HCT116 (cell line): ENCODE data around the gene PRUNE1. TPM values are rescaled to one million over a fixed set of nuclear protein-coding genes. Genes with fewer than 3 reads are reported as not detected.

Experiments
- ATAC-seq: fragments of 200-7000 bp; cut with Tn5 transposase; 2 replicates; pipeline ENCODE4 v1.9.1; 2020; ENCODE audit warnings: mild to moderate bottlenecking, moderate library complexity
- BruUV-seq: library from RNA; stranded (reverse); fragments of 400-500 nt; replicated peaks from 2 replicates; lab custom pipeline; 2021; lab: Mats Ljungman, UMichigan
- CTCF ChIA-PET: fragments of 300-600 bp; sonication (Branson Sonifier 250); formaldehyde crosslinking; loops from one replicate; lab custom pipeline; 2021; ENCODE audit warnings: antibody characterized with exemption; lab: Charles Lee
- POLR2A ChIA-PET: fragments of 300-600, 350-600 bp; sonication (Branson Sonifier 250); formaldehyde crosslinking; loops from one replicate; lab custom pipeline; 2021; ENCODE audit warnings: antibody characterized with exemption; lab: Charles Lee
- RAD21 ChIA-PET, 2 experiments: fragments of 300-600 bp; sonication (Branson Sonifier 250); formaldehyde crosslinking; loops; one replicate each; lab custom pipeline; 2023; ENCODE audit warnings: low total read pairs in 2 of 2; ENCODE audit not compliant: uncharacterized antibody in 2 of 2, unreplicated experiment in 2 of 2, low non-redundant PET in 1 of 2; lab: Charles Lee
- DNase-seq: peaks from one replicate; pipeline ENCODE4 v3.0.0-alpha.2; 2010; ENCODE audit warnings: low read depth, low spot score
- H2AFZ ChIP-seq: fragments of 200-600 bp; shearing (Covaris generic), sonication (generic); 2 replicates; pipeline ENCODE4 v1.6.1; 2017; ENCODE audit warnings: low read depth, mixed run types, mixed read lengths, antibody characterized with exemption, low read length; ENCODE audit not compliant: poor library complexity, severe bottlenecking
- H3K27ac ChIP-seq: 2 replicates; pipeline ENCODE4 v1.5.1; 2012; ENCODE audit warnings: low read depth, low read length
- H3K27me3 ChIP-seq: fragments of 200-600 bp; sonication (generic); 2 replicates; pipeline ENCODE4 v1.6.1; 2016; ENCODE audit warnings: mixed run types, low read length, mixed read lengths; ENCODE audit not compliant: insufficient read depth
- H3K36me3 ChIP-seq, 2 experiments: fragments of 200-500 bp in 1 of 2; fragments of 200-600 bp in 1 of 2; sonication (Bioruptor generic) in 1 of 2; sonication (generic) in 1 of 2; 2 replicates each; pipeline versions ENCODE4 v1.5.1 to v1.6.1; 2014 to 2016; ENCODE audit warnings: low read length in 2 of 2, inconsistent platforms in 1 of 2, mixed read lengths in 1 of 2, mixed run types in 1 of 2; ENCODE audit not compliant: insufficient read depth in 2 of 2, control insufficient read depth in 1 of 2
- H3K4me1 ChIP-seq, 2 experiments: fragments of 200-600 bp in 1 of 2; sonication (generic) in 1 of 2; 2 replicates each; pipeline versions ENCODE4 v1.5.1 to v1.6.1; 2012 to 2017; ENCODE audit warnings: low read length in 2 of 2, inconsistent platforms in 1 of 2, mild to moderate bottlenecking in 1 of 2, mixed read lengths in 1 of 2, mixed run types in 1 of 2, moderate library complexity in 1 of 2; ENCODE audit not compliant: insufficient read depth in 2 of 2, control insufficient read depth in 1 of 2
- H3K4me2 ChIP-seq: fragments of 200-600 bp; sonication (generic); 2 replicates; pipeline ENCODE4 v1.6.1; 2017; ENCODE audit warnings: mixed run types, low read length, mixed read lengths
- H3K4me3 ChIP-seq, 2 experiments: fragments of 200-600 bp in 1 of 2; sonication (generic) in 1 of 2; replicated peaks in 1 of 2; 2 replicates each; pipeline ENCODE4 v1.5.1; 2011 to 2016; ENCODE audit warnings: low read length in 2 of 2, control low read depth in 1 of 2, low read depth in 1 of 2, mild to moderate bottlenecking in 1 of 2, mixed read lengths in 1 of 2, mixed run types in 1 of 2
- H3K79me2 ChIP-seq: fragments of 200-600 bp; sonication (generic); 2 replicates; pipeline ENCODE4 v1.6.1; 2017; ENCODE audit warnings: mild to moderate bottlenecking, mixed run types, low read length, moderate library complexity, mixed read lengths; ENCODE audit not compliant: insufficient read depth
- H3K9ac ChIP-seq: fragments of 200-600 bp; sonication (generic); 2 replicates; pipeline ENCODE4 v1.6.1; 2016; ENCODE audit warnings: low read length, mixed read lengths
- H3K9me2 ChIP-seq: fragments of 200-600 bp; sonication (generic), shearing (Covaris generic); 2 replicates; pipeline ENCODE4 v1.6.1; 2017; ENCODE audit warnings: mixed run types, mild to moderate bottlenecking, moderate library complexity; ENCODE audit not compliant: insufficient read depth
- H3K9me3 ChIP-seq, 2 experiments: fragments of 200-500 bp in 1 of 2; fragments of 200-600 bp in 1 of 2; sonication (Bioruptor generic) in 1 of 2; sonication (generic) in 1 of 2; 2 replicates each; pipeline ENCODE4 v1.6.1; 2014 to 2017; ENCODE audit warnings: low read length in 2 of 2, mixed read lengths in 2 of 2, inconsistent platforms in 1 of 2, low read depth in 1 of 2, mild to moderate bottlenecking in 1 of 2, mixed run types in 1 of 2, moderate library complexity in 1 of 2; ENCODE audit not compliant: control insufficient read depth in 1 of 2, insufficient read depth in 1 of 2
- H4K20me1 ChIP-seq: fragments of 200-600 bp; sonication (generic), shearing (Covaris generic); 2 replicates; pipeline ENCODE4 v1.6.1; 2017; ENCODE audit warnings: mixed run types, mild to moderate bottlenecking, moderate library complexity; ENCODE audit not compliant: insufficient read depth
- CBX3 ChIP-seq: IDR thresholded peaks from 2 replicates; pipeline ENCODE4 v1.6.1; 2012; ENCODE audit warnings: low read depth
- CEBPB ChIP-seq: IDR thresholded peaks from 2 replicates; pipeline ENCODE4 v1.6.1; 2012; ENCODE audit warnings: low read depth
- EGR1 ChIP-seq: IDR thresholded peaks from 2 replicates; pipeline ENCODE4 v1.6.1; 2012; ENCODE audit warnings: low read depth
- ELF1 ChIP-seq: IDR thresholded peaks from 2 replicates; pipeline ENCODE4 v1.6.1; 2012; ENCODE audit warnings: low read depth, borderline replicate concordance
- EZH2 ChIP-seq: fragments of 200-600 bp; sonication (generic); IDR thresholded peaks from 2 replicates; pipeline ENCODE4 v1.6.1; 2017; ENCODE audit warnings: antibody characterized with exemption, mixed run types
- EZH2phosphoT487 ChIP-seq: fragments of 200-600 bp; IDR thresholded peaks from 2 replicates; pipeline ENCODE4 v1.6.1; 2018; ENCODE audit warnings: antibody characterized with exemption, borderline replicate concordance
- FOSL1 ChIP-seq: IDR thresholded peaks from 2 replicates; pipeline ENCODE4 v1.6.1; 2012; ENCODE audit warnings: low read depth
- JUND ChIP-seq: IDR thresholded peaks from 2 replicates; pipeline ENCODE4 v1.6.1; 2012
- MAX ChIP-seq: IDR thresholded peaks from 2 replicates; pipeline ENCODE4 v1.6.1; 2012
- POLR2A ChIP-seq: IDR thresholded peaks from 2 replicates; pipeline ENCODE4 v1.7.0; 2011; ENCODE audit warnings: borderline replicate concordance; ENCODE audit not compliant: insufficient read depth, insufficient read length; ENCODE audit errors: extremely low read depth
- POLR2AphosphoS5 ChIP-seq: IDR thresholded peaks from 2 replicates; pipeline ENCODE4 v1.6.1; 2011; ENCODE audit warnings: mild to moderate bottlenecking, low read depth, low read length, moderate library complexity
- SP1 ChIP-seq: IDR thresholded peaks from 2 replicates; pipeline ENCODE4 v1.6.1; 2012; ENCODE audit warnings: low read depth
- SRF ChIP-seq: IDR thresholded peaks from 2 replicates; pipeline ENCODE4 v1.6.1; 2012; ENCODE audit warnings: low read depth
- TCF7L2 ChIP-seq: IDR thresholded peaks from 2 replicates; pipeline ENCODE4 v1.7.0; 2011; ENCODE audit warnings: borderline replicate concordance, inconsistent platforms; ENCODE audit not compliant: insufficient read depth, insufficient read length; ENCODE audit errors: extremely low read depth
- YY1 ChIP-seq: IDR thresholded peaks from 2 replicates; pipeline ENCODE4 v1.6.1; 2011; ENCODE audit warnings: low read length, low read depth, moderate library complexity, mild to moderate bottlenecking; ENCODE audit not compliant: insufficient replicate concordance; ENCODE audit errors: extremely low read depth
- ZFX ChIP-seq: fragments of 450-650 bp; IDR thresholded peaks from 2 replicates; pipeline ENCODE4 v1.6.1; 2017
- ZNF274 ChIP-seq: fragments of 200-500 bp; sonication (Bioruptor generic); IDR thresholded peaks from 2 replicates; pipeline ENCODE4 v1.6.1; 2014; ENCODE audit warnings: mild to moderate bottlenecking, low read depth, low read length, inconsistent platforms
- intact Hi-C: fragments of 100-400 bp; cut with micrococcal nuclease; formaldehyde crosslinking; loops from 2 replicates; pipeline ENCODE4 v1.10.0; 2022
- total RNA-seq: library from RNA; stranded (reverse); gene quantifications from one replicate; pipeline ENCODE4 v1.2.1, GENCODE V29; 2021; ENCODE audit not compliant: unreplicated experiment
- TF ChIP-seq, protein P1 (sequence below), 3 experiments: fragments of 200-600 bp in 1 of 3; sonication (generic) in 1 of 3; IDR thresholded peaks in 2 of 3; conservative IDR thresholded peaks in 1 of 3; 2 replicates each; pipeline ENCODE4 v1.5.1; 2012 to 2017; ENCODE audit warnings: low read depth in 2 of 3, low read length in 2 of 3, antibody characterized with exemption in 1 of 3, borderline replicate concordance in 1 of 3, control low read depth in 1 of 3, mild to moderate bottlenecking in 1 of 3, mixed read lengths in 1 of 3, mixed run types in 1 of 3, moderate library complexity in 1 of 3; ENCODE audit not compliant: insufficient read depth in 1 of 3
- TF ChIP-seq, protein P2 (sequence below): IDR thresholded peaks from 2 replicates; pipeline ENCODE4 v1.6.1; 2011; ENCODE audit warnings: mild to moderate bottlenecking, low read length, moderate library complexity; ENCODE audit not compliant: insufficient replicate concordance; ENCODE audit errors: extremely low read depth
- TF ChIP-seq, protein P3 (sequence below): IDR thresholded peaks from 2 replicates; pipeline ENCODE4 v1.6.1; 2012

PRUNE1 gene
- total RNA-seq, 1 experiment from 2014 or later = 20.2 TPM

DNA sequence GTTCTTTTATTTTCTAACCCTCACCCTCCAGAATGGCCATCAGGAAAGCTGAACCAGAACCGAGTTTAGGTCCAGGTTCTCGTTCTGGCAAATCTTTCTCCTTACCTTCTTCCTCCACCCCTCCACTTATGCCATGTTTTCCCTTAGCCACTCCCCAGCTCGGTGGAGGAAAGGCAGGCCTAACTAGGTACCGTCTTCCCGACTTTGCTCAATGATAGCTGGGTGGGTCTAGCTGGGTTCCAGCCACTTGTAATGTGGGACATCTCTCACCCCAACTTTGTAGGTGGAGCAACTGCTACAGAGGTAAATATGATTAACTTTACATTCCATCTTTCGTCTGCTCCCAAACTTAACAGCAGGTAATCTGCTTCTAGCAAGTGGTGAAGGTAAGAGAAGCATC lies 28.8 kb downstream of the PRUNE1 start:
- H3K9me2 ChIP-seq = no peaks in the 10 kb centered on the region
- H3K4me2 ChIP-seq = no peak overlapping the region
- H3K9ac ChIP-seq = no peak overlapping the region
- ChIA-PET POLR2A (no interaction called here), RAD21 (no interaction called here), CTCF (no interaction called here)
- H3K4me3 ChIP-seq = no peak overlapping the region
- no peaks in the 10 kb centered on the region for H3K79me2 ChIP-seq
- BruUV-seq = no TSS peak
- H3K27ac ChIP-seq = no peak overlapping the region
- H3K9me3 ChIP-seq = no peaks in the 10 kb centered on the region
- ATAC-seq (no peak), DNase-seq (no peak)
- peaks cover 5% of the 10 kb centered on the region in 2 experiments; a peak in 3 of 4 replicates for H3K4me1 ChIP-seq
- TF ChIP-seq, protein P1, sequence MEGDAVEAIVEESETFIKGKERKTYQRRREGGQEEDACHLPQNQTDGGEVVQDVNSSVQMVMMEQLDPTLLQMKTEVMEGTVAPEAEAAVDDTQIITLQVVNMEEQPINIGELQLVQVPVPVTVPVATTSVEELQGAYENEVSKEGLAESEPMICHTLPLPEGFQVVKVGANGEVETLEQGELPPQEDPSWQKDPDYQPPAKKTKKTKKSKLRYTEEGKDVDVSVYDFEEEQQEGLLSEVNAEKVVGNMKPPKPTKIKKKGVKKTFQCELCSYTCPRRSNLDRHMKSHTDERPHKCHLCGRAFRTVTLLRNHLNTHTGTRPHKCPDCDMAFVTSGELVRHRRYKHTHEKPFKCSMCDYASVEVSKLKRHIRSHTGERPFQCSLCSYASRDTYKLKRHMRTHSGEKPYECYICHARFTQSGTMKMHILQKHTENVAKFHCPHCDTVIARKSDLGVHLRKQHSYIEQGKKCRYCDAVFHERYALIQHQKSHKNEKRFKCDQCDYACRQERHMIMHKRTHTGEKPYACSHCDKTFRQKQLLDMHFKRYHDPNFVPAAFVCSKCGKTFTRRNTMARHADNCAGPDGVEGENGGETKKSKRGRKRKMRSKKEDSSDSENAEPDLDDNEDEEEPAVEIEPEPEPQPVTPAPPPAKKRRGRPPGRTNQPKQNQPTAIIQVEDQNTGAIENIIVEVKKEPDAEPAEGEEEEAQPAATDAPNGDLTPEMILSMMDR (IDR thresholded peaks at IDR 0.05 in 2 of 3, conservative IDR thresholded peaks at IDR 0.05 in 1 of 3; ENCODE audit: borderline replicate concordance in 1 of 3, insufficient read depth in 1 of 3, low read depth in 2 of 3, low read length in 2 of 3) = no peak
- TF ChIP-seq ZNF274 (no peak), SP1 (no peak), ELF1 (no peak), SRF (no peak), FOSL1 (no peak), POLR2A (no peak), EZH2 (no peak), JUND (no peak), EZH2phosphoT487 (no peak), CEBPB (no peak), YY1 (no peak), EGR1 (no peak), MAX (no peak), POLR2AphosphoS5 (no peak), ZFX (no peak), CBX3 (no peak), TCF7L2 (no peak)
- TF ChIP-seq, protein P2, sequence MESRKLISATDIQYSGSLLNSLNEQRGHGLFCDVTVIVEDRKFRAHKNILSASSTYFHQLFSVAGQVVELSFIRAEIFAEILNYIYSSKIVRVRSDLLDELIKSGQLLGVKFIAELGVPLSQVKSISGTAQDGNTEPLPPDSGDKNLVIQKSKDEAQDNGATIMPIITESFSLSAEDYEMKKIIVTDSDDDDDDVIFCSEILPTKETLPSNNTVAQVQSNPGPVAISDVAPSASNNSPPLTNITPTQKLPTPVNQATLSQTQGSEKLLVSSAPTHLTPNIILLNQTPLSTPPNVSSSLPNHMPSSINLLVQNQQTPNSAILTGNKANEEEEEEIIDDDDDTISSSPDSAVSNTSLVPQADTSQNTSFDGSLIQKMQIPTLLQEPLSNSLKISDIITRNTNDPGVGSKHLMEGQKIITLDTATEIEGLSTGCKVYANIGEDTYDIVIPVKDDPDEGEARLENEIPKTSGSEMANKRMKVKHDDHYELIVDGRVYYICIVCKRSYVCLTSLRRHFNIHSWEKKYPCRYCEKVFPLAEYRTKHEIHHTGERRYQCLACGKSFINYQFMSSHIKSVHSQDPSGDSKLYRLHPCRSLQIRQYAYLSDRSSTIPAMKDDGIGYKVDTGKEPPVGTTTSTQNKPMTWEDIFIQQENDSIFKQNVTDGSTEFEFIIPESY = no peak
- TF ChIP-seq, protein P3, sequence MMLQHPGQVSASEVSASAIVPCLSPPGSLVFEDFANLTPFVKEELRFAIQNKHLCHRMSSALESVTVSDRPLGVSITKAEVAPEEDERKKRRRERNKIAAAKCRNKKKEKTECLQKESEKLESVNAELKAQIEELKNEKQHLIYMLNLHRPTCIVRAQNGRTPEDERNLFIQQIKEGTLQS = no peak
- intact Hi-C loops = no loop called here
- H2AFZ ChIP-seq = no peak overlapping the region
- no peaks in the 10 kb centered on the region for H4K20me1 ChIP-seq
- peaks cover 5 to 11% of the 10 kb centered on the region in 2 experiments; a peak in 3 of 4 replicates for H3K36me3 ChIP-seq
- H3K27me3 ChIP-seq = no peaks in the 10 kb centered on the region
